Mesothelial cell of epicardium (in vitro differentiated cells): ENCODE results near the gene KRTAP10-2. TPM values are rescaled to one million over a fixed set of nuclear protein-coding genes. Genes with fewer than 3 reads are reported as not detected.
"Not testable (repeated sequence)": the region's sequence is repeated elsewhere in the genome, so short reads cannot be mapped to it uniquely, and the experiment has no call there.

Experiments
- DNase-seq, 2 experiments: peaks; one replicate each; pipeline ENCODE4 v3.0.0; 2021; ENCODE audit warnings: low spot score in 2 of 2; ENCODE audit not compliant: unreplicated experiment in 2 of 2
- H3K27ac Mint-ChIP-seq: 2 replicates; pipeline ENCODE4 v1.8.0; 2021; ENCODE audit warnings: mixed read lengths
- H3K27me3 Mint-ChIP-seq: 2 replicates; pipeline ENCODE4 v1.8.0; 2021; ENCODE audit warnings: low read depth, mixed read lengths
- H3K36me3 Mint-ChIP-seq: 2 replicates; pipeline ENCODE4 v1.8.0; 2021; ENCODE audit warnings: mixed read lengths
- H3K4me1 Mint-ChIP-seq: 2 replicates; pipeline ENCODE4 v1.8.0; 2021; ENCODE audit warnings: mixed read lengths
- H3K4me3 Mint-ChIP-seq: 2 replicates; pipeline ENCODE4 v1.8.0; 2021; ENCODE audit warnings: mild to moderate bottlenecking, moderate library complexity, mixed read lengths
- H3K9me3 Mint-ChIP-seq: 2 replicates; pipeline ENCODE4 v1.8.0; 2021; ENCODE audit warnings: mixed read lengths
- CTCF ChIP-seq: fragments of 200-600 bp; sonication (generic); IDR thresholded peaks from one replicate; pipeline ENCODE4 v1.5.0; 2021; ENCODE audit warnings: antibody characterized with exemption; ENCODE audit not compliant: unreplicated experiment
- total RNA-seq: library from RNA; stranded (reverse); gene quantifications from 3 replicates; pipeline ENCODE4 v1.2.1, GENCODE V29; 2021

KRTAP10-2 gene
- total RNA-seq, 1 donor from 2014 or later, result not detected

GRCh38 chr21:44595524-44595923 is 44.2 kb upstream of the KRTAP10-2 start:
- no peak overlapping the region for H3K27ac Mint-ChIP-seq
- H3K4me3 Mint-ChIP-seq, result no peak overlapping the region
- H3K36me3 Mint-ChIP-seq, result peaks cover 3% of the 10 kb centered on the region
- peaks cover 15% of the 10 kb centered on the region for H3K4me1 Mint-ChIP-seq
- H3K27me3 Mint-ChIP-seq, result no peaks in the 10 kb centered on the region
- no peak for DNase-seq
- H3K9me3 Mint-ChIP-seq, result peaks cover 12% of the 10 kb centered on the region
- no peak for TF ChIP-seq CTCF

- peak in 1 of 2 experiments; percentile 27 for DNase-seq
- H3K27me3 Mint-ChIP-seq, result no peaks in the 10 kb centered on the region
- peaks cover 15% of the 10 kb centered on the region for H3K4me1 Mint-ChIP-seq
- peak overlapping the region; percentile 54 for H3K27ac Mint-ChIP-seq
- peaks cover 3% of the 10 kb centered on the region for H3K36me3 Mint-ChIP-seq
- H3K4me3 Mint-ChIP-seq, result no peak overlapping the region
- TF ChIP-seq CTCF, result no peak
- H3K9me3 Mint-ChIP-seq, result peaks cover 12% of the 10 kb centered on the region
These were observed 43.2 kb upstream of the KRTAP10-2 start for GRCh38 chr21:44594406-44594916.

GRCh38 chr21:44593598-44594405 is 42.5 kb upstream of the KRTAP10-2 start:
- no peak for TF ChIP-seq CTCF
- H3K36me3 Mint-ChIP-seq, result peaks cover 2% of the 10 kb centered on the region
- peak overlapping the region; percentile 86 for H3K27ac Mint-ChIP-seq
- H3K4me3 Mint-ChIP-seq, result no peak overlapping the region
- no peaks in the 10 kb centered on the region for H3K27me3 Mint-ChIP-seq
- peaks cover 11% of the 10 kb centered on the region for H3K9me3 Mint-ChIP-seq
- DNase-seq, result peak in 1 of 2 experiments; percentile 29
- peaks cover 15% of the 10 kb centered on the region for H3K4me1 Mint-ChIP-seq

GRCh38 chr21:44592446-44593311 is 41.4 kb upstream of the KRTAP10-2 start, which contains the start of gene KRTAP10-6:
Gene KRTAP10-6 (minus strand): TSS chr21:44592505. CDS start chr21:44592484, 21 bp downstream.
- Mint-ChIP-seq H3K27ac (peak within 1 kb of the TSS; percentile 86), H3K4me1 (peaks cover 15% of the 10 kb centered on the region), H3K27me3 (peaks cover 1% of the 10 kb centered on the region), H3K36me3 (no peaks in the 10 kb centered on the region), H3K4me3 (no peak within 1 kb of the TSS), H3K9me3 (peaks cover under 1% of the 10 kb centered on the region)
- no peak for TF ChIP-seq CTCF
- DNase-seq, result peak in 1 of 2 experiments; percentile 26

GRCh38 chr21:44591801-44592130 is 40.5 kb upstream of the KRTAP10-2 start:
- not testable (repeated sequence) for H3K27me3 Mint-ChIP-seq, H3K4me3 Mint-ChIP-seq, H3K36me3 Mint-ChIP-seq, H3K27ac Mint-ChIP-seq, H3K9me3 Mint-ChIP-seq
- peaks cover 15% of the 10 kb centered on the region for H3K4me1 Mint-ChIP-seq
- DNase-seq, result peak in 1 of 2 experiments; percentile 22

GRCh38 chr21:44590897-44591800 is 39.8 kb upstream of the KRTAP10-2 start:
- H3K36me3 Mint-ChIP-seq, H3K4me3 Mint-ChIP-seq, H3K27ac Mint-ChIP-seq: not testable (repeated sequence)
- DNase-seq, result peak in 1 of 2 experiments; percentile 34
- Mint-ChIP-seq H3K4me1 (peaks cover 15% of the 10 kb centered on the region), H3K9me3 (peaks cover 11% of the 10 kb centered on the region), H3K27me3 (peaks cover 11% of the 10 kb centered on the region)
